Ramos (cell line): ENCODE data around the gene CDH22.

Experiments used
- in situ Hi-C: fragments of 300-500 bp; cut with MboI; formaldehyde crosslinking; loops from one replicate; pipeline ENCODE4 v1.14.3; 2022; ENCODE audit warnings: low sequenced_read_pairs; ENCODE audit not compliant: unreplicated experiment

The CDH22 gene

GRCh38 chr20:46204594-46205186 is 103.6 kb downstream of the CDH22 start:
- in situ Hi-C loops = no loop called here

DNA sequence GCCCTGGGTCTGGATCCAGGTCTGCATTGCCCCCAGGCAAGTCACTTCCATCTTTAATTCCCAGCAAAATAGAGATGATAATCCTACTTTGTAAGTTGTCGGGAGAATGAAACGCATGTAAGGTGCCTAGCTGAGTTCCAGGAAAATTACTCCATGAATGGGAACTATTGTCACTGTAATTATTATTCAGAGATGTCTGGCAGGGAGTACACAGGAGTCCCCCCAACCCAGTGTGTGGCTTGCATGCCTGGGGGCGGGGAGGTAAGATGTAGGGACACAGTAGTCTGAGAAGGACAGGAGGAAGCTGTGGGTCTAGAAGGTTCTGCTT is 104.8 kb downstream of the CDH22 start:
- in situ Hi-C loops = no loop called here

- in situ Hi-C loops = no loop called here
Observed at GRCh38 chr20:46202766-46203509, 105.4 kb downstream of the CDH22 start.

DNA sequence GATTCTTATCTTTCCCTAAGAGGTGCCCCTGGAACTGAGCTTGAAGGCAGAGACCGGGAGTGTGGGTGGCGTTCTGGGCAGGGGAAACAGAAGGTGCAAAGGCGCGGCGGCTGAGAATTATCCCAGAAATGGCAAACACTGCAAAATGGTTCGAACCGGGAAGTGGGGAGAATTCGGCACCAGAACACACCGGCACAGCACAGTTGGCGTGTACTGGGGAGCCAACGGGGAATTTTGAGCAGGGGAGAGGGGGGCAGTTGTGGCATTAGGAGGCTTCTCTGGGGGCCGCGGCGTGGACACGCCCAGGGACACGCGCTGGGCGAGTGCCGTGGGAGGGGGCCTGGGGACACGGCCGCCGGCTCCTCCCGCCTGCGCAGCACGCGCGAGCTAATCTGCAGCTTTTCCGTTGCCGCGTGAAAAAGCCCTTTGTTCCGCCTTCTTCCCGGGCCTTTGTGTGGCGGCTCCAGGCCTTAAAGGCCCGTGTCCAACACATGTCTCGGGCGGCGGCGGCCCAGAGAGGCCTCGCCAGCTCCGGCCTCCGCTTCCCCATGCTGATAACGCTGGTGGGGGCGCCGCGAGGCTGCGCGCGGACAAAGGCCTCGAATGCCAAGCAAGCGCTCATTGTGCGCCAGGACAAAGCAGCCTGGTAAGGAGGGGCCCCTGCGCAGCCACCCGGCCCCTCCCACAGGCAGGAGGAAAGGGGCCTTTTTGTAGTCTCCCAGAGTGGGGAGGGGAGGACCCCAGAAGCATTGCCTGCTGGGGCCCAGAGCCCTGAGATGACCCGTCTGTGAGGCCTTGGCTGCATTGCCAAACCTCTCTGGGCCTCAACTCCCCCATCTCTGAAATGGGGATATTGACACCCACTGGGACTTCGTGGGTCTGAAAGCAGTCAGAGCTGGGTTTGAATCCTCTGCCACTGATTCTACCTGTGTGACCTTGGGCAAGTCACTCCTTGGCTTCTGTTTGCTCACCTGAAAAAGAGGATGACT is 107.4 kb downstream of the CDH22 start:
- in situ Hi-C loops = no loop called here

DNA sequence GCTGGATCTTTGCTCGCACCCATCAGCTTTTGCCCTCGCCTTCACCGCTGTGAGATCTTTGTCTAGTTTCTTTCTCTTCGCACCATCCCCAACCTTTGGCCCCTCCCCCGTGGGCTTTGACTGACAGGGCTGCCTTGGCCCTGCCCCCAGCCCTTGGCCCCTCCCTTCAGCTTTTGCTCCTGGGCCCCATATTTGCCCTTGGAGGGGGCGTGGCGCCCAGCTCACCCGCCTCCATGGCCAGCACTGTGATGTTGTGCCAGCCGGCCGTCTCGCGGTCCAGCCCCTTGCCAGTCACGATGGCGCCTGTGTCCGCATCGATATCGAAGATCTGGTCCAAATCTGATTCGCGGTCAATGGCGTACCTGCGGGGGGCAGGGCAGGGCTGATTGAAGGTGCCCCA is 109.1 kb downstream of the CDH22 start:
- in situ Hi-C loops = no loop called here

GRCh38 chr20:46196990-46197389 is 111.3 kb downstream of the CDH22 start:
- in situ Hi-C loops = no loop called here

GRCh38 chr20:46195264-46196036 is 112.8 kb downstream of the CDH22 start:
- in situ Hi-C loops = no loop called here

DNA sequence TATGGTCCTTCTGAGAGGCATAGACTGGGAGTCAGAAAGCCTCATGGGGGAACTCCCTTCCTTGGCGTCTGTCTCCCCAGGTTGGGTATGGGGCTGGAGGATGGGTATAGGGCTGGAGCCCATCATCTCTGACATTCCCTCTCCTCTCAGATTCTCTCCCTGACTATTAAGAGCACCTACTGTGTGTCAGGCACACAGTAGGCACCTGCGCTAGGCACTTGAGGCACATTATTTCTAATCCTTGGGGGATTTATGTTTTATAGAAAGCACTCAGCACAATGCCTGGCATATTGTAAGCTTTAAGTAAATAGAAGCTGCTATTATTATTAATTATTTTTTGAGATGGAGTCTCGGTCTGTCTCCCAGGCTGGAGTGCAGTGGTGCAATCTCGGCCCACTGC is 113.9 kb downstream of the CDH22 start:
- in situ Hi-C loops = no loop called here

GRCh38 chr20:46192376-46192944 is 115.8 kb downstream of the CDH22 start:
- in situ Hi-C loops = no loop called here

DNA sequence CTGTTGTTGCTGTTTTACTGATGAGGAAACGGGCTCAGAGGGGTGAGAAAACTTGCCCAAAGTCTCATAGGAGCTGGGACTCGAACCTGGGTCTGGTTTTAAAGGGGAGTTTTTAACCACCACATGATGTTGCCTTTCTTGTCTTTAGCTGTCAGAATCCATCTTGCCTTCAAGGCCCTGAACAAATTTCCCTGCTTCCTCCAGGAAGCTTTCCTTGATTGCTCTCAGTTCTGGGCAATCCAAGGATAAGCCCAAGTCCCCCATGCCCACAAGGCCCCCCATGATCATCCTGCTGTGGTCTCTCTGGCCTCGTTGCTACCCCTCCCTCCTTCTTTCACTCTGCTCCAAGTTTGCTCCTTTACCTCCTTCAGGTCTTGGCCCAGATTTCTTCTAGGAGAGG is 116.7 kb downstream of the CDH22 start:
- in situ Hi-C loops = no loop called here

- in situ Hi-C loops = no loop called here
Observed at GRCh38 chr20:46191168-46191540, 117.1 kb downstream of the CDH22 start.

DNA sequence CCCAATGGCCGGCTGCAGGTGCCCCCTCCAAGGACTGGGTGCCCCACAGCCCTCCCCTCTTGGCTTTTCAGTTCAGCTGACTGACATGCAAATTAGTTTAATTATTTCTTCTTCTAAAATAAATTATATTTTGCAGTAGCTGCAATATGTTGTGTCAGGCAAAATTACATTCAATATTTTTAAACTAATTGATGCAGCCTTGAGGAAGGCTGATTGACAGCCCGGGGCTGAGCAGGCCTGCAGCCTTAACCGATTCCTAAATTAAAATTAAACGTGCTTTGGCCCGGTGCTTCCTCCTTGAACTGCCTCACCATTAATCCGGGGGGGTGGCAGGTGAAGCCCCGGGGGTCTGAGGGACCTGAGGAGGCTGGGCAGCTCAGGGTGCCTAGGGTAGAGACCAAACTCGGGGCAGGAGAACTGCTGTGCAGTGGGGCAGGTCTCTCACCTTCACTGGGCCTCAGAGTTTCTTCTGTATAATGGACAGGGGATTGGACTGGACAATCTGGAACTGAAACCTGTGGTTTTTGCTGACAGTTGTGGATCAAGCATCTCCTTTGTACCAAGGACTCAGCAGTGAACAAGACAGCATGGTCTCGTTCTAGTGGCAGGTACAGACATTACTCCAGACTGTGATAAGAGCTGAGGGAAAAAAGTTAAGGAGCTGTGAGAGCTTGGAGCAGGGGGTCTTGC is 117.7 kb downstream of the CDH22 start:
- in situ Hi-C loops = no loop called here

DNA sequence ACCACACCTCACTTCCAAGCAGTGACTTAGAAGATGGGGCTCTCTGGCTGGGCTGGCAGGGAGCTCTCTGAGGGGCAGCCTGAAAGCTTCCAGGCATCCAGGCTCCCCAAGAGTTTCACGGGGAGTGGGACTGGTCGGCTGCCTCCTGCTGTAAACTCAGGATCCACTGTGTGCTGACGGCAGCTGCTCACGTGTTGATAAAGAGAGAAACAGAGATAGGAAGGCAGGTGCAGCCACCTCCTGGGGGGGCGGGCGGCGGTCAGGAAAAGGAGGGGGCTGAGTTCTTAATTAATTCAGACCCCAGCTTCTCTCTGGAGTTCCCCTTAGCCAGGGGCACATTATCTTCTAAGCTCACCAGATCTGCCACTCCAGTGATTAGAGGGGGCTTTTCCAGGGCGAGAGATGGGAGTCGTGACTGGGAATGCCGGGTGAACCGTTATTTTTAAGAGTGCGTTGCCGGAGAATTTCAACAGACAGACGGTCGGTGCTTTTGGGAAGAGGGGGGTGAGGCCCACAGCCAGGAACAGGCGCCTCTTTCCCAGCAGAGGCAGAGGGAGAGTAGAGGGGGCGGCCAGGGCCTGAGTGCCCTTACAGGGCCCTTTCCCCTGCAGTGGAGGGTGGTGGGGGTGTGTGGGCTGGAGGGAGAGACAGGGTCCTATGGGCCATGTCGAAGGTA is 119.3 kb downstream of the CDH22 start:
- in situ Hi-C loops = no loop called here

GRCh38 chr20:46186210-46186609 is 122.1 kb downstream of the CDH22 start:
- in situ Hi-C loops = no loop called here

DNA sequence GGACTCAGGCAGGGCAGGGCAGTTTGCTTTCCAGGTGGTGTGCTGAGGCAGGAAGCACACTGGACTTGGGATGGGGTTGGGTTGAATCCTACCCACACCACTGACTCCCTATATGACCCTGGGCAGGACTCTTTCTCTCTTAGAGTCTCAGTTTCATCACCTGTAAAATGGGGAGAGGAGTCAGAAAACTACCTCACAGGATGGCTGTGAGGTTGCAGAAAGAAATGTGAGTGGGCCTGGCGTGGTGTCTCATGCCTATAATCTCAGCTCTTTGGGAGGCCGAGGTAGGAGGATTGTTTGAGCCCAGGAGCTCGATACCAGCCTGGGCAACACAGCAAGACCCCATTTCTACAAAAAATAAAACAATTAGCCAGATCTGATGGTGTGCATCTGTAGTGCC is 122.9 kb downstream of the CDH22 start:
- in situ Hi-C loops = no loop called here

GRCh38 chr20:46183768-46184167 is 124.5 kb downstream of the CDH22 start:
- in situ Hi-C loops = no loop called here

DNA sequence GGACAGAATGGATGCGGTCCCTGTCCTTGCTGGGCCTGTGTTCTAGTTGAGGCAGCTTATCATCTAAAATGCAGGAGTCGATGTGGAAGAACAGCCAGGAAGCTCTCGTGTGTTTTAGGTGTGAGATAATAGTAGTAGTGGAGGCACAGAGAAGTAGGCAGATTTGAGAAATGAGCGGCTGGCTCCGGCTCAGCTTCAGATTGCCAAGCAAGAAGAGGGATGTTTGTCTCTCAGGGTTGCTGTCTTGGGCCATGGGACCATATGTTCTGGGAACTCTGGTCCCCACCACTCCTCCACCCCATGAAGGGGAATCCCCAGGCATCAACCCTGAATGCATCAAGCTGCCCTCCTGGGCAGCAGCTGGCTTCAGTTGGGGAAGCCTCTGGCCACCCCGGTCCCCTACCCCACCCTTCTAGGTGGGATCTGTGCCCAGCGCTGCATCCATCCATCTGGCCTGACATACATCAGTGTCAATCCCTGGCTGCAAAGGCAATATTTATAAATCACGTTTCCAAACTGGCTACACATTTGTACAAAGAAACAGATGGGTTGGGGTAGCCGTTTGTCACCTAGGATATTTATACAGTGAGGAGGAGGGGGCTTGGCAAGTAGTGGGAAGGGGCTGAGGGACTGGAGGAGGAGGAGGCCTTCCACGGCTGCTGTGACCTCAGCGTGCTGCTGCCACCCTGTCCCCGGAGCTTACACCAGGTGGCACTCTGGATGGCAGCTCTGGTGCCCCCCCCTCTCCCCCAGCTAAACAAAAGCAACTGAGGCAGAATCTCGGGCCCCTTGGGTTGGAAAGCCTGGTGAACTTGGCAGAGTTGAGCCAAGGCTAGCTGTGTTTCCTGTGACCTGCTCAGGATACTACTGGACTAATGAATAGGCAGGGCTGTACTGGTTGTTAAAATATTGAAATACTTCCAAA is 125.8 kb downstream of the CDH22 start:
- in situ Hi-C loops = no loop called here

- in situ Hi-C loops = no loop called here
Observed at GRCh38 chr20:46179862-46180261, 128.4 kb downstream of the CDH22 start.
